ENCODE results near the gene UTF1. TPM values are rescaled to one million over a fixed set of nuclear protein-coding genes. Genes with fewer than 3 reads are reported as not detected.
A peak's percentile ranks its signal among the peaks of the same experiment; 100 is the strongest.

UTF1 gene
- total RNA-seq, 1 donor from 2014 or later, result not detected

- DNase-seq (ENCODE audit: low read depth, low spot score), result no peak
- no peaks in the 10 kb centered on the region for H3K9me3 Mint-ChIP-seq
Measured at GRCh38 chr10:133273534-133274143, 43.6 kb downstream of the UTF1 start.

DNA sequence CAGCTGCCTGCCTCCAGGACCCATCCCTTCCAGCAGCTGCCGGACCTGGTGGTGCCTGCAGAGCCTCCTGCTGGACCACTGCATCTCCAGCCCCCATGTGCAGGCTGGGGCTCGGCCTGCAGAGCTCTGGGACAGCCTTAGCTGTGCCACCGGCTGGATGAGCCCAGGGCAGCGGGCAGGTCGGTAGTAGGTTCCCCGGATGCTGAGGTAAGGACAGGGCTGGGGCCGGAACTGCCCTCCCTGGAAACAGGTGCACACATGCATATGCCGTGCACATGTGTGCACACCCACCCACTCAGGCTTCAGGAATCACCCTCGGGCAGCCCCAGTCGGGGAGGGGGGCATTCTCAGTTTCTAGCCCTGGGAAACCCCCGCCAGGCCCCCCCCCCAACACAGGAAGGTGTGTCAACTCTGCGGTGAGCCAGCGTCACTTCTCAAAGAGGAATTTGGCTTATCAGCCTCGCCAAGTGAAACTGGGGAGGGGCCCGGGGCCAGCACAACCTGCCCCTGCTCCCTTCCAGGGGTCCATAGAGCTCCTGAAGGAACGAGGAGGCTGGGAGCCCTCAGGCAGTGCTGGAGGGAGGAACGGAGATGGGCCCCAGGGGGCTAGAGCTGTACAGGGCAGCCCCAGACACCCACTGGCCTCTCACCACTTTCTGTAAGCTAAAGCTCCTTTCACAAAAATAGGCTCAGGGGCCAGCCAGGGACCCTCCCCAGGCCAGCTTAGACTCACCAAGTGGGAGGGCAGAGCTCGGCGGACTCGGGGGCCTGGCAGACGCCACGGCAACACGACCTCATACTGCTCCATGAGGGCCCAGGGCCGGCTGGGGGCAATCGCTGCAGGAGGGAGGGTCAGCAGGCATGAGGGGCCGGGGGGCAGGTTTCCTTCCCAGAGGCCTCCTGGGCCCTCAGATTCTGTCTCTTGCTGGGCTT, 45.0 kb downstream of the UTF1 start:
- Mint-ChIP-seq H3K27ac (ENCODE audit: unreplicated experiment) (no peak overlapping the region), H3K9me3 (no peaks in the 10 kb centered on the region), H3K36me3 (ENCODE audit: low read depth) (no peaks in the 10 kb centered on the region), H3K4me3 (no peak overlapping the region), H3K27me3 (ENCODE audit: low read depth) (peaks cover 19% of the 10 kb centered on the region), H3K4me1 (peaks cover 3% of the 10 kb centered on the region)
- no peak for TF ChIP-seq CTCF (conservative IDR thresholded peaks at IDR 0.05)
- DNase-seq (ENCODE audit: low read depth, low spot score), result no peak

More at GRCh38 chr10:133273534-133274143, 43.6 kb downstream of the UTF1 start:
- H3K4me1 Mint-ChIP-seq, result peaks cover 3% of the 10 kb centered on the region
- TF ChIP-seq CTCF (conservative IDR thresholded peaks at IDR 0.05), result no peak
- no peaks in the 10 kb centered on the region for H3K36me3 Mint-ChIP-seq (ENCODE audit: low read depth)
- H3K27me3 Mint-ChIP-seq (ENCODE audit: low read depth), result peaks cover 19% of the 10 kb centered on the region
- no peak overlapping the region for H3K4me3 Mint-ChIP-seq
- H3K27ac Mint-ChIP-seq (ENCODE audit: unreplicated experiment), result no peak overlapping the region

DNA sequence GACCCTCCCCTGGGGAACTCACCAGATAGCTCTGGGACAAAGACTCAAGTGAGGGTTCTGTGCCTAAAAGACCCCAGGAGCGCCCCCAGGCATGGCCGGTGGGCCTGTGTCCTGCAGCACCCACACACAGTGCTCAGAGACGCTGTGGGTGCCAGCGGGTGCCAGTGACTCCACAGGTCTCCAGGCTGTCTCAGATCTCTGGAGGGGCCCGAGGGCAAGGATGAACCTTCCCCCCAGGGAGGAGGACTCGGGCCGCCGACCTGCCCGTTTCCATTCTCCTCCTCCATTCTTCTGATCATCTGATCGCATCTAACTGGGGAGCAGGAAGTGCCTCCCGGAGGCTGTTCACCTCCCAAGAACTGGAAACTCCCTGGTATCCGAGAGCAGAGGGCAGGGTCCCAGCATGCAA, 45.7 kb downstream of the UTF1 start:
- Mint-ChIP-seq H3K4me1 (peaks cover 3% of the 10 kb centered on the region), H3K27ac (ENCODE audit: unreplicated experiment) (no peak overlapping the region), H3K27me3 (ENCODE audit: low read depth) (peaks cover 19% of the 10 kb centered on the region), H3K9me3 (no peaks in the 10 kb centered on the region), H3K4me3 (peak overlapping the region; percentile 27), H3K36me3 (ENCODE audit: low read depth) (no peaks in the 10 kb centered on the region)
- TF ChIP-seq CTCF (conservative IDR thresholded peaks at IDR 0.05), result no peak
- no peak for DNase-seq (ENCODE audit: low read depth, low spot score)

GRCh38 chr10:133276100-133276434, 46.0 kb downstream of the UTF1 start:
- Mint-ChIP-seq H3K27me3 (ENCODE audit: low read depth) (peaks cover 19% of the 10 kb centered on the region), H3K36me3 (ENCODE audit: low read depth) (no peaks in the 10 kb centered on the region), H3K4me1 (peaks cover 3% of the 10 kb centered on the region), H3K4me3 (peak overlapping the region; percentile 27), H3K27ac (ENCODE audit: unreplicated experiment) (no peak overlapping the region), H3K9me3 (no peaks in the 10 kb centered on the region)
- DNase-seq (ENCODE audit: low read depth, low spot score), result no peak
- TF ChIP-seq CTCF (conservative IDR thresholded peaks at IDR 0.05), result no peak

GRCh38 chr10:133276435-133277201, 46.6 kb downstream of the UTF1 start, which contains the start of gene ADAM8:
Gene ADAM8 (minus strand): TSS chr10:133276868. CDS start chr10:133276817, 51 bp downstream.
- peaks cover 19% of the 10 kb centered on the region for H3K27me3 Mint-ChIP-seq (ENCODE audit: low read depth)
- H3K9me3 Mint-ChIP-seq, result no peaks in the 10 kb centered on the region
- no peaks in the 10 kb centered on the region for H3K36me3 Mint-ChIP-seq (ENCODE audit: low read depth)
- peaks cover 3% of the 10 kb centered on the region for H3K4me1 Mint-ChIP-seq
- peak within 1 kb of the TSS; percentile 27 for H3K4me3 Mint-ChIP-seq
- no peak for TF ChIP-seq CTCF (conservative IDR thresholded peaks at IDR 0.05)
- DNase-seq (ENCODE audit: low read depth, low spot score), result no peak
- no peak within 1 kb of the TSS for H3K27ac Mint-ChIP-seq (ENCODE audit: unreplicated experiment)

Data from neural crest cell (in vitro differentiated cells).